HG02870 (cell line): ENCODE results near the gene BCAS1.

ENCODE experiments used
- ATAC-seq: cut with Tn5 transposase; IDR thresholded peaks from one replicate; pipeline ENCODE4 v1.9.1; 2021; ENCODE audit warnings: mild to moderate bottlenecking, moderate library complexity; ENCODE audit not compliant: unreplicated experiment

BCAS1 gene

GRCh38 chr20:53930651-53931504 lies 139.5 kb downstream of the BCAS1 start:
- no peak for ATAC-seq

DNA sequence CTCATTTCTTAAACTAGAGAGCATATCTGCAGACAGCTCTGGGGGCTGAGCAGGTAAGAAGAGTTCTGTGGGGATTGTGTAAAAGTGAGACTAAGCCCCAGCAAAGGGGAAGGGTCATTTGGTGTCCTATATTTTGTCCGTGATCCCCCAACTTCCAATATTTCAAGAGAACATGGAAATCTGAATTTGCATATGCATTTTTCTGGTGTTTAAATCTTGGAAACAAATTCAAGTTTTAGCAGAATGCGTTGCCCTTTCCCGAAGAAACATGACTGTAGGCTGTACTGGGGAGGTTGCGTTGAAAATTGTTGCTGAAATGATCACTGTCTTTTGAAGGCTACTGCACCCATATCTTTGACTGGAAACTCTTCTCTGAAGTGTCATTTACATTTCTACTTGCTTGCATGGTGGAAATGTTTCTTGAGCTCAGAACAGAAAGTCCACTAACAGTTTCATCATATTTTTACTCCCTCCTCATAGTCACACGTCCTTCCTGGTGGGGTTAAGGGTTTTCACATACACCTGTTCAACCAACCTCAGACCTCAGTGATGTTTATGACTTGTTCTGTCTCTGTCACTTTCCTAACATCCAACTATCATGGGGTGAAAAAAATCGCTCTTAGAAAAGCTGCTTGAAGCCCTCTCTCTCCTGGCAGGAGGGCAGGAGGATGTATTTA lies 140.3 kb downstream of the BCAS1 start:
- peak; percentile 56 for ATAC-seq

- ATAC-seq: no peak
These were observed 141.0 kb downstream of the BCAS1 start for GRCh38 chr20:53929399-53929798.

DNA sequence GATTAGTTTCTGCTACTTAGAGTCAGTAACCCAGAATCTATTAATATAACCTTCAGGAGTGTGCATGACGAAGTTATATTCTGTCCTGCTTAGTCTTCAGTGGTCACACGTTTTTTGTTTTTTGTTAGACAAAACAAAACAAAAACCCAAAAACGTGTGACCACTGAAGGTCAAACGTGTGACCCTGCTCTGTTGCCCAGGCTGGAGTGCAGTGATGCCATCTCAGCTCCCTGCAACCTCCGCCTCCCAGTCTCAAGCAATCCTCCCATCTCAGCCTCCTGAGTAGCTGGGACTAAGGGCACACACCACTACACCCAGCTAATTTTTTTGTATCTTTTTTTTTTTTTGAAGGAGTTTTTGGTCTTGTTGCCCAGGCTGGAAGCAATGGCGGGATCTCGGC lies 142.4 kb downstream of the BCAS1 start:
- ATAC-seq: no peak

GRCh38 chr20:53926428-53927028 lies 143.9 kb downstream of the BCAS1 start:
- ATAC-seq: peak; percentile 62

GRCh38 chr20:53925651-53926401 lies 144.6 kb downstream of the BCAS1 start:
- no peak for ATAC-seq

DNA sequence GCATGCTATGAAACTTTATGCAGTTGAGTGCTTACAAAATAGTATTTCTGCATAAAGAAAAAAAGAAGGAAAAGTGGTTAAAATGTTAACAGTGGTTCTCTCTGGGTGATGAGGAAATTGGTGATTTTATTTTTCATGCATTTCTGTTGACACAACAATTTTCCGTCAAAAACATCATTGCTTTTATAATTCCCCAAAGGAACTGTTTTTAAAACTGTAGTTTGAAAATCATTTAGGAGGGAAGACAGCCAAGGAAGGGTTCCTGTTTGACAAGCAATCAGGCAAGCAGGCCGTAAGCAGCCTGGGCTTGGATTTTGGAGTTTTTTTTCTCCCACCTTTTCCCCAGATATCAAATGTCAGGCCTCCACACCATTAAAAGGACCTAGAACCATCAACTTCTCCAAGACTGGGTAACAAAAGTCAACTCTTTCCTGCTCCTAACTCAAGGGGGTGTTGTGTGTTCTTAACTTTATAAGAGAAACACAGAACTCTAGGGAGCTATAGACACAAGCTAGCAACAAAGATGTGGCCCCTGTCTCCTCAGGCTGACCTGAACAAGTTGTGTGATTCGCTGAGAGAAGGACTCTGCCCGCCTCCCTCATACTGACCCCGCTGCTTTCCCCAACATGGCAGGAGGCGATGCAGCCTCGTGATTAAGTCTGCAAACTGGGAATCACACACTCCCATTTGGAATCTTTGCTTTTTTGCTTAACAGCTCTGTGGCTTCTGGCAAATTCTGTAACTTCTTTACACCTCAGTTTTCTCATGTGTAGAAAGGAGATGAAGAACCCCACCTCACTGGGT lies 146.6 kb downstream of the BCAS1 start:
- ATAC-seq: no peak

GRCh38 chr20:53922901-53923314 lies 147.5 kb downstream of the BCAS1 start:
- ATAC-seq: peak; percentile 63

DNA sequence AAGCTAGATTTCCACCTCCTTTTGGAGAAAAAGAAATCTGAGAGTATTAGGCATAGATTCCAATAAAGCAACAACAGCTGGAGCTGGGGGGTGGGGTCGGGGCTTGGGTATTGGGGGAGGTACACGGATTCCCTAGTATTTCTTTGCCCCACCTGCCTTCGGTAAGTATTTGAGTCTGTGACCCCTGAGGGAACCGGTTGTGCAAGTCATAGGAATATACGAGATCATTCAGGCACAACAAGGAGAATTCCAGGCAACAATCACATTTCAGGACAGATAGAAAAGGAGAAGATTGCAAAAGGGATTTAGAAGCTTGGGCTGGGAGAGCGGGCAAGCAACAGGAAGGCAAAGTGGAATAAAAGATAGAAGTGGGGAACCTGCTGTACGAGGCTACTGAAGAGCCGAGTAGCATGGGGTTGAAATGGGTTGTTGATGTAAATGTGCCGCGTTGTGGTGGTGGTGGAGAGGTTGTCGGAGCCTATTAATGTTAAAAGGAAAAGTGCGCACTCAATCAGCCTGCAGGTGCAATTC lies 148.9 kb downstream of the BCAS1 start:
- ATAC-seq: no peak

DNA sequence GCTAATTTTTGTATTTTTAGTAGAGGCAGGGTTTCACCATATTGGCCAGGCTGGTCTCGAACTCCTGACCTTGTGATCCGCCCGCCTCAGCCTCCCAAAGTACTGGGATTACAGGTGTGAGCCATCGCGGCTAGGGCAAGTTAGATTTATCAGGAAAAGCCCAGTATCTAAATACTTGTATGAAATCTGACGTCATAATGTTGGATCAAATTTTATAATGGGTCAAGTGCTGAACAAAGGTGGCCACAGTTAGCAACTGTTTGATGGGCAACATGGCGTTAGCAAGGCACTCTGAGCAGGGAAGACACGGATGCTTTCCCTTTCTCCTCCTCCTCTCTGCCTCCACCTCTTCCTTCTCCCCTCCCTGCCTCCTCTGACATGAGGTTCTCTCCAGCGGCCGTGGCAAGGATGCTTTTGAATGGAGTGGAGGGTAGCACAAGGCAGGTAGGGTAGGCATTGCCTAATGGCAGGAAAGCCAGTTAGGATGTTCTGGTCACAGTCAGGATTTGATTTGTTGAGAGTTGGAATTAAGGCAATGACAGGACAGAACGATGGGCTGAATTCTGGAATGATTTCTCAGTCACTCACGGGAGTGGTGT lies 149.6 kb downstream of the BCAS1 start:
- no peak for ATAC-seq

DNA sequence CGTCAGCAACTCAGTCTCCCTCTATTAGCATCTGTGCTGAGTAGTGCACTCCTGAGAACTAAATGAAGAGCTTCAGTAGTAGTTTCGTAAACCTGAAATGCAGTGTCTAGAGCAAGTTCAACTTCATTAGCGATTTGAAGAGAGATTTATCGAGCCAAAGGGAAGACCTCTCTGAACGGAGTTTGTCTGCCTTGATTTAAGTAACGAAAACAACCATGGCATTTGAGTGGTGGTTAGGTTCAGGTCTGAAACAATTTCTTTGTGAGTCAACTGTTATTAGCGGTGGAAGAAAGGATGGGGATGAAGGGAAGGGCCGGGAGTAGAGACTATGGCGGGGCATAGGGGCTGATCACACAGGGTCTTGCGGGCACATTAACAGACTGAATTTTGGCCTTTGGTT lies 150.5 kb downstream of the BCAS1 start:
- no peak for ATAC-seq

- no peak for ATAC-seq
These were observed 151.4 kb downstream of the BCAS1 start for GRCh38 chr20:53918949-53919361.

DNA sequence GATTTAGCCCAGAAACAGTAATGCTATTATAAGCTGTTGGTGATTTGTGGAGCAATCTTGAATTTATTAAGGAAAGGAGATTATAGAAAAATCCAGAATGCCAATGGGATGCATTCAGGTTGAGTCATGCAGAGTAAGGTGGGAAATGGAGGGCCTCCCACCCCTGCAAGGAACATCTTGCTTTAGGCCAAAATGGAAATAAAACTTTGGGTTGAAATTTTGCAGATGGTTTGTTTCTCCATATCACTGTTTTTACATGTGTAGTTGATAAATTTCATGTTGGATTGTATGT lies 152.4 kb downstream of the BCAS1 start:
- no peak for ATAC-seq

- ATAC-seq: peak; percentile 86
These were observed 153.0 kb downstream of the BCAS1 start for GRCh38 chr20:53917145-53918019.

- ATAC-seq: no peak
These were observed 154.3 kb downstream of the BCAS1 start for GRCh38 chr20:53916173-53916512.

DNA sequence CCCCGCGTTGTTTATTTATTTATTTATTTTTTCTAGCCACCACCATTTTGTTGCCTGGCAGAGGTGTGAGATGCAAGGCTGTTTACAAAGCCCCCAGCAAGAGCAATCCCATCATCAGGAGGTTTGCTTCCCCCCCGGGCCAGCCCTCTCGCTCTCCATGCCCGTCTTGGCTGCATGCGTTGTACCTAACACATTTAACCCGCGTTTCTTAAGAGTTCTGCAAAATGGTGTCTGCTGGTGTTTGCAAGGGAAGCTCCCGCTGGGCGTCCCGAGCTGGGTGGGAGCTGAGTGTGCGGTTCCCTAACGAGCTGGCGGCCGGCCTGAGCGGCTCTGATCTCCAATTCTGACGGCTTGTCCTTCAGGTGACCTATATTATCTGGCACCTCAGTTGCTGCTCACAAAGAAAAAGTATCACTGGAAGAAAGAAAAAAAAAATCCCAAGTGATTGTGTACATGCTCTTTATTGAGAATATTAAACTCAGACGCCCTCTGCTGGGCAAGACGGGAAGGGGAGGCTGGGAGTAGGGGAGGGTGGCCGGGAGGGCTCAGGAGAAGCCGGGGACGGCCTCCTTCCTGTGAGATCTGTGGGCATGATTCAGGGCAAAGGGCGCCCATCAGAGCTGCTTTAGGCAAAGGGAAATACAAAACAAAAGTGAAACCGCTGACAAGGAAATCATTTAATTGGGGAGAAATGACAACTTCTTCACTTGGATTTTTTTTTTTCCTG lies 154.8 kb downstream of the BCAS1 start:
- no peak for ATAC-seq

DNA sequence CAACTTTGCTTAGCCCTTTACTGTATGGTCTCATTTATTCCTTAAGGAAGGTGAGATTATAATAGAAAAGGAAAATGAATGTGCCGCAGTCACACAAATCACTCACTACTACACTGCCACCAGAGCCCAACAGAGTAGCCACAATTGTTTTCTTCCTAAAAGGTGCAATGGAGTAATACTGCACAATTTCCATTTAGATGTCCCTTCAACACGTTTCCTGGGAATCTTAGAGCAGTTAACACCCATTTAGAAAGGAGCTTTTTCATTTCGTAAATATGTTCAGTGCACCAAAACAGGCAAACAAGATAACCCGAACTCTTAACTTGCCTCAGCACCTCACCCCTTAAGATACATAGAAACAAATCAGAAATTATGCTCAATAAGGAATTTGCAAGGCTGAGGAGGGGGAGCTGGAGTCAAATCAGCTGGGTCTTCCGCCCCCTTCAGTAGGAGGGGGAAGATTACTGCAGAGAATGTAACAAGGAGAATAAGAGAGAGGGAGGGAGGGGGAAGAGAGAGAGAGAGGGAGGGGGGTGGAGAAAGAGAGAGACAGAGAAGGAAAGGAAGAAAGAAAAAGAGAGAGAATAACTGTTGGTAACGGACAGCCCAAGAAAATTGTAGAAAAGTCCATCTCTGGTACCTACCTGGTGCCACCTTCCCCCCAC lies 155.5 kb downstream of the BCAS1 start:
- ATAC-seq: no peak
